NCI-H1092 treated with DMSO at 0.1 percent for 48 hours (cell line): Measurements from ENCODE around the gene ZDHHC8.

Source experiments
- DNase-seq: peaks from one replicate; lab custom pipeline; 2025; lab: John Stamatoyannopoulos, UW

The ZDHHC8 gene

GRCh38 chr22:20131597-20131858 lies at the start of gene ZDHHC8:
Gene ZDHHC8, plus strand, starts transcription at chr22:20131804. Its CDS starts 144 bp downstream, at chr22:20131948.
- DNase-seq, result no peak

- no peak for DNase-seq
These were observed 48.3 kb upstream of the ZDHHC8 start for GRCh38 chr22:20083157-20083890.

GRCh38 chr22:20083891-20084546 lies 47.6 kb upstream of the ZDHHC8 start:
- DNase-seq, result no peak

- no peak for DNase-seq
These were observed 46.8 kb upstream of the ZDHHC8 start for GRCh38 chr22:20084547-20085413.

- DNase-seq, result no peak
These were observed 46.0 kb upstream of the ZDHHC8 start for GRCh38 chr22:20085651-20086050.

- no peak for DNase-seq
These were observed 45.5 kb upstream of the ZDHHC8 start for GRCh38 chr22:20086101-20086599.

- DNase-seq, result no peak
These were observed 44.8 kb upstream of the ZDHHC8 start for GRCh38 chr22:20086763-20087162.

GRCh38 chr22:20087319-20088262 lies 44.0 kb upstream of the ZDHHC8 start:
- DNase-seq, result no peak

GRCh38 chr22:20088263-20088648 lies 43.3 kb upstream of the ZDHHC8 start:
- no peak for DNase-seq

GRCh38 chr22:20089226-20089976 lies 42.2 kb upstream of the ZDHHC8 start:
- no peak for DNase-seq

- DNase-seq, result no peak
These were observed 41.5 kb upstream of the ZDHHC8 start for GRCh38 chr22:20089977-20090729.

- no peak for DNase-seq
These were observed 40.8 kb upstream of the ZDHHC8 start for GRCh38 chr22:20090730-20091240.

GRCh38 chr22:20091690-20092476 lies 39.7 kb upstream of the ZDHHC8 start:
- DNase-seq, result no peak

- no peak for DNase-seq
These were observed 39.1 kb upstream of the ZDHHC8 start for GRCh38 chr22:20092477-20092854.

GRCh38 chr22:20093418-20094196 lies 38.0 kb upstream of the ZDHHC8 start:
- no peak for DNase-seq

GRCh38 chr22:20094197-20094807 lies 37.3 kb upstream of the ZDHHC8 start:
- no peak for DNase-seq

- no peak for DNase-seq
These were observed 36.1 kb upstream of the ZDHHC8 start for GRCh38 chr22:20095521-20095920.
